Uterus (tissue), 4 donors: ENCODE data around the gene RAPGEF6. TPM values are rescaled to one million over a fixed set of nuclear protein-coding genes. Genes with fewer than 3 reads are reported as not detected.

ENCODE experiments used
- DNase-seq, 2 donors: peaks; one replicate each; pipeline ENCODE4 v3.0.0-alpha.2; 2019 to 2020
- H3K27ac ChIP-seq, 2 donors: fragments of 200-600 bp; sonication (generic); 1 replicate in 1 of 2; 2 replicates in 1 of 2; pipeline ENCODE4 v1.5.1; 2016 to 2018
- H3K27me3 ChIP-seq, 2 donors: fragments of 200-600 bp; sonication (generic); one replicate each; pipeline ENCODE4 v1.5.1; 2018 to 2019; ENCODE audit warnings: control low read depth in 1 of 2
- H3K36me3 ChIP-seq, 2 donors: fragments of 200-600 bp; sonication (generic); one replicate each; pipeline ENCODE4 v1.5.1; 2019; ENCODE audit warnings: control low read depth in 1 of 2
- H3K4me1 ChIP-seq, 2 donors: fragments of 200-600 bp; sonication (generic); one replicate each; pipeline ENCODE4 v1.5.1; 2018 to 2019; ENCODE audit warnings: control low read depth in 1 of 2
- H3K4me3 ChIP-seq, 2 donors: fragments of 200-600 bp; sonication (generic); 1 replicate in 1 of 2; 2 replicates in 1 of 2; pipeline ENCODE4 v1.5.1; 2018 to 2019; ENCODE audit warnings: mild to moderate bottlenecking in 1 of 2
- H3K9me3 ChIP-seq, 2 donors: fragments of 200-600 bp; sonication (generic); one replicate each; pipeline ENCODE4 v1.5.1; 2019; ENCODE audit warnings: control low read depth in 1 of 2
- CTCF ChIP-seq, 4 experiments: fragments of 200-600 bp in 2 of 4; fragments of 450-650 bp in 2 of 4; sonication (generic) in 2 of 4; IDR thresholded peaks; one replicate each; pipeline ENCODE4 v1.5.1; 2016 to 2019; ENCODE audit warnings: antibody characterized with exemption in 4 of 4, mild to moderate bottlenecking in 2 of 4, moderate library complexity in 1 of 4
- POLR2A ChIP-seq, 2 donors: fragments of 450-650 bp; IDR thresholded peaks; one replicate each; pipeline ENCODE4 v1.6.1; 2016; ENCODE audit warnings: antibody characterized with exemption in 2 of 2, mild to moderate bottlenecking in 1 of 2, moderate library complexity in 1 of 2
- intact Hi-C: fragments of 100-400 bp; cut with DNase I; formaldehyde crosslinking; loops from one replicate; pipeline ENCODE4 v1.15.1; 2023; ENCODE audit warnings: low total_unique reads
- total RNA-seq, 4 donors: library from RNA; depleted of rRNA in 3 of 4; stranded (reverse); fragments of >200 nt in 3 of 4; gene quantifications; one replicate each; pipeline versions ENCODE4 v1.1.0 to v1.2.4, GENCODE V29; 2014 to 2023
- donor health status: DM: yes; HTN: yes; CAD: no.

Gene RAPGEF6
- total RNA-seq, 4 donors from 2014 or later = 11.8 to 36.8 (median 23.4) TPM

- intact Hi-C loops = no loop called here
- no peaks in the 10 kb centered on the region for H3K36me3 ChIP-seq
- no peak for TF ChIP-seq CTCF (IDR thresholded peaks at IDR 0.05)
- no peak for TF ChIP-seq POLR2A (IDR thresholded peaks at IDR 0.05)
- peak overlapping the region; percentile 96 to 97 for H3K27ac ChIP-seq
- no peaks in the 10 kb centered on the region for H3K27me3 ChIP-seq
- no peak for DNase-seq
- peak overlapping the region; percentile 68 to 87 for H3K4me3 ChIP-seq
- no peaks in the 10 kb centered on the region for H3K9me3 ChIP-seq
- H3K4me1 ChIP-seq = peaks cover 5 to 7% of the 10 kb centered on the region in 2 donors
These were observed 899 bp upstream of the RAPGEF6 start for GRCh38 chr5:131635684-131636572.

- TF ChIP-seq CTCF (IDR thresholded peaks at IDR 0.05) (peak in 1 of 4 experiments; percentile 13), POLR2A (IDR thresholded peaks at IDR 0.05) (no peak)
- Histone ChIP-seq H3K36me3 (no peaks in the 10 kb centered on the region), H3K9me3 (no peaks in the 10 kb centered on the region), H3K27ac (peak overlapping the region; percentile 96 to 97), H3K4me3 (peak overlapping the region; percentile 68 to 87), H3K27me3 (no peaks in the 10 kb centered on the region), H3K4me1 (peaks cover 5 to 7% of the 10 kb centered on the region in 2 donors)
- DNase-seq = no peak
- intact Hi-C loops = no loop called here
These were observed 398 bp downstream of the RAPGEF6 start for GRCh38 chr5:131634666-131634995.

- DNase-seq = no peak
These were observed 791 bp downstream of the RAPGEF6 start for GRCh38 chr5:131634238-131634637.

GRCh38 chr5:131633830-131634229, 1.2 kb downstream of the RAPGEF6 start:
- Histone ChIP-seq H3K9me3 (no peaks in the 10 kb centered on the region), H3K4me1 (peaks cover 5 to 7% of the 10 kb centered on the region in 2 donors), H3K36me3 (no peaks in the 10 kb centered on the region), H3K27ac (peak overlapping the region in 1 of 2 donors; percentile 96), H3K4me3 (peak overlapping the region in 1 of 2 donors; percentile 68), H3K27me3 (no peaks in the 10 kb centered on the region)
- no peak for DNase-seq
- no peak for TF ChIP-seq CTCF (IDR thresholded peaks at IDR 0.05)
- TF ChIP-seq POLR2A (IDR thresholded peaks at IDR 0.05) = no peak
- intact Hi-C loops = no loop called here

More at GRCh38 chr5:131634238-131634637, 791 bp downstream of the RAPGEF6 start:
- Histone ChIP-seq H3K4me3 (peak overlapping the region; percentile 68 to 87), H3K27ac (peak overlapping the region; percentile 96 to 97), H3K27me3 (no peaks in the 10 kb centered on the region), H3K9me3 (no peaks in the 10 kb centered on the region), H3K4me1 (peaks cover 5 to 7% of the 10 kb centered on the region in 2 donors), H3K36me3 (no peaks in the 10 kb centered on the region)
- intact Hi-C loops = no loop called here
- no peak for TF ChIP-seq CTCF (IDR thresholded peaks at IDR 0.05)
- TF ChIP-seq POLR2A (IDR thresholded peaks at IDR 0.05) = no peak

- intact Hi-C loops = no loop called here
- Histone ChIP-seq H3K4me3 (no peak overlapping the region), H3K9me3 (no peaks in the 10 kb centered on the region), H3K27me3 (no peaks in the 10 kb centered on the region), H3K36me3 (no peaks in the 10 kb centered on the region), H3K4me1 (peaks cover 5 to 7% of the 10 kb centered on the region in 2 donors), H3K27ac (no peak overlapping the region)
- DNase-seq = no peak
- no peak for TF ChIP-seq POLR2A (IDR thresholded peaks at IDR 0.05)
- no peak for TF ChIP-seq CTCF (IDR thresholded peaks at IDR 0.05)
These were observed 4.1 kb downstream of the RAPGEF6 start for GRCh38 chr5:131630963-131631350.
